Measurements from ENCODE around the gene SPDL1.

- TF ChIP-seq POU5F1 (IDR thresholded peaks at IDR 0.05; ENCODE audit: low read depth, low read length) (no peak), HDAC2 (IDR thresholded peaks at IDR 0.05; ENCODE audit: borderline replicate concordance in 1 of 2, low read depth in 2 of 2, low read length in 2 of 2) (no peak), CTCF (IDR thresholded peaks at IDR 0.05; ENCODE audit: control extremely low read depth in 1 of 3, insufficient read depth in 1 of 3, low read depth in 1 of 3, low read length in 3 of 3) (no peak), TCF12 (IDR thresholded peaks at IDR 0.05; ENCODE audit: low read depth, low read length) (no peak), POLR2AphosphoS5 (IDR thresholded peaks at IDR 0.05; ENCODE audit: low read depth, low read length) (no peak), MAX (IDR thresholded peaks at IDR 0.05) (no peak)
Measured at GRCh38 chr5:169550227-169550626, 33.3 kb upstream of the SPDL1 start.
